Measurements from ENCODE around the gene FILIP1L.

The FILIP1L gene

GRCh38 chr3:99836681-99837080 is 277.6 kb downstream of the FILIP1L start:
- DNase-seq, result no peak

GRCh38 chr3:99834211-99834957 is 279.9 kb downstream of the FILIP1L start:
- DNase-seq, result no peak

DNA sequence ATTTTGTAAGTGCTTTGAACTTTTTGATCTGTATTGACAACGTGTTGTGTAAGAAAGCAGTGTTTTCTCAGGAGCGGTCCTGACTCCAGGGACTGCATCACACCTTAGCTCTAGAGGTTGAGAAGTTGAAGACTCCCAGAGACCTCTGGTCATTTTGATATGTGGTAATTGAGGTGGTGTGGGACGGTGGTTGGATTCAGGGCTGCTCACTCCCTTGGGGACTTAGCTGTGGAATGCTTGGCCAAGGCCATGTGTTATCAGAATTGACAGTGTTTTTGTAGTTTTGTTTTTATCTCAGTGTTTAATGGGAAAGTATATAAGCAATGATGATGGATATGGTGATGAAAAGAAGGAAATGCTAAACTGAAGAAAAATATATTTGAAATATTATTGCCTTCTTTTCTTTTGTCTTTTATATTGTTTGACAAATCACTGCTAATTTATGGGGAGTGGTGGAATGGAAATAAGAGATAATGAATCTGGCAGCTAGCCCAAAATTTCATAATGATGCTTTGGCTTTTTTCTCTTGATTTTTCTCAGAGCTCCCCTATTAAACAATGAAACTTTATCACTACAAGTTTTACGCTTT is 280.6 kb downstream of the FILIP1L start:
- DNase-seq, result no peak

DNA sequence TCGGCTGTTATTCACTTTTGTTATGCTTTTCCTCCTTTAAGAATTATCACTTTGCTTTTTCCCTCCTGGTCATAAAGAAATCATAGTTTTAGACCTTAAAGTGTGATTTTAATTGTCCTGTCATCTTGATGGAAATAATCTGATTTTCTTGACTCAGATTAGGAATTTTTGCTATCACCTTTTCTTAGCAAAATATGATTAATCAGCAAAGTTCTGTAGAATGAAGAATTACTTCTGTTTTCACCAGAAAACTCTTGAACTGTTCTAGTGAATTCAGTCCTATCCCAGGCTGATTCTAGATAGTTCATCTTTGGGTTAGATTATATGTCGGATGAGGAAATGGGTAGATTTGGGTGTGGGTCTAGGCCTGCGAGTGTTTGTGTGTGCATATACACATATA is 284.5 kb downstream of the FILIP1L start:
- DNase-seq, result no peak

GRCh38 chr3:99825004-99825640 is 289.2 kb downstream of the FILIP1L start:
- DNase-seq, result no peak

DNA sequence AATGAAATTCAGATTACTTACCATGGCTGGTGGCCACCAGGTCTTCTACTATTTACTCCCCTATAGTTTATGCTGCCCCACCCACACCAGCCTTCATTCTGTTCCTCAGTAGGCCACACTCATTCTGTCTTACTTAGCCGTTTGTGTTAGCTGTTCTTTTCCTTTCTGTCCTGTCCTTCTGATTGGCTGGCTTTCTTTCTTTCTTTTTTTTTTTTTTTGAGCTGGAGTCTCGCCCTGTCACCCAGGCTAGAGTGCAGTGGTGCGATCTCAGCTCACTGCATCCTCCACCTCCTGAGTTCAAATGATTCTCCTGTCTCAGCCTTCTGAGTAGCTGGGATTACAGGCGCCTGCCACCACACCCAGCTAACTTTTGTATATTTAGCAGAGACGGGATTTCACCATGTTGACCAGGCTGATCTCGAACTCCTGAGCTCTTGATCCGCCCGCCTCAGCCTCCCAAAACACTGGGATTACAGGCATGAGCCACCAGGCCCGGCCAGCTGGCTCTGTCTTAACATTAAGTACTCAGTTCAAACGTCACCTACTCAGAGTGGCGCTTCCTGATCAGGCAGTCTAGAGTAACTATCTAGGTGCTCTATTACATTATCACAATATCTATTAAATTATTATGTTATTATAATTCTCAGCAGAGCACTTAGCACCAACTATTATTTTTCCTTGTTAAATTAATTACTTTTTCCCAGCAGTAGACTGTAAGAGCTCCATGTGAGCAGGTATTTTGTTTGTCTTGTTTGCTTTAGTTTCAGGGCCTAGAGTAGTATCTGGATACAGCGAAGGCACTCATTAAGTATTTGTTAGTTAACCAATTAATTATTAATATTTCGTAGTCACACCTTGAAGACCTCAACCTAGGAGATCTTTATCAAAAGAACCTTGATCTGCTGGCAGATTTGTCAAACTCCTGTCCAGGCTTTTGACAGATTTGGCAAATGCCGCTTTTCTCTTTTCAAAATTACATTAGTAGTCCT is 290.3 kb downstream of the FILIP1L start:
- no peak for DNase-seq

- DNase-seq, result no peak
These were observed 295.5 kb downstream of the FILIP1L start for GRCh38 chr3:99818818-99819217.

GRCh38 chr3:99817437-99818240 is 296.7 kb downstream of the FILIP1L start, which contains the start of gene CMSS1:
CMSS1 (plus strand) TSS chr3:99817862.
- peak; percentile 59 to 92 (median 83) for DNase-seq

- DNase-seq, result peak in 2 of 14 donors; percentile 8 to 17
These were observed 297.3 kb downstream of the FILIP1L start for GRCh38 chr3:99817047-99817436.

DNA sequence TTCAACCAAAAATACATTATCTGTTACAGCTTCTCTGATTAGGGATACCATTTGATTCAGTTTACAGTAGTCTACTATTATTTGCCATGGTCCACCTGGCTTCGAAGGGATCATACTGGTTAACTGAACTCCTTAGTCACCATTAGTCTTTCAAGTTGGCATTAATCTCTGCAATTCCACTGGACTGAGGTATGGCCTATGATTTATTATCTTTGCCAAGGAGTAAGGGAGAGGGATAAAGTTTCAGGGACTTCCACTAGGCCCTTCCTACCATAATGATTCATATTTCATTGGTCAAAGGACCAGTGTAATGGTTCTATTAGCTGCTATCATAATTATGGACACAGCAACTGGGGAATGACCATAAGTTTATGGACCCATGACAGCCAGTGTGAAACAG is 303.9 kb downstream of the FILIP1L start:
- no peak for DNase-seq

DNA sequence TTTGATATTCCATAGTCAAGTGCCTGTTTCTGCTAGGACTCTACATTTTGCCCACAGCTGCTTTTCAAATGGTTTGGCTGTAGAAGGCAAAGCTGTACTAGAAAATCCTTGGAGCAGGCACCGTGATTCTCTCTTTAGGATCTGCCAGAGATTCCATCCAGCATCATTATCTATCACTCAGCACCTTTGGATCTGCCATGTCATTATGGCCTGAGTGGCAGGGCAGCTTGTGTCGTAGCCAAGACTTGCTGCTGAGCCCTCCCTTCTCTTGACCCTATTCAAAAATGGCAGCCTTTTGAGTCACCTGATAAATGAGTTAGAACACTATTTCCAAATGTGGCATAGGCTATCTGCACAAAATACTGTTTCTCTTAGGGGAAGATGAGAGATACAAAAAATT is 304.7 kb downstream of the FILIP1L start:
- DNase-seq, result no peak

DNA sequence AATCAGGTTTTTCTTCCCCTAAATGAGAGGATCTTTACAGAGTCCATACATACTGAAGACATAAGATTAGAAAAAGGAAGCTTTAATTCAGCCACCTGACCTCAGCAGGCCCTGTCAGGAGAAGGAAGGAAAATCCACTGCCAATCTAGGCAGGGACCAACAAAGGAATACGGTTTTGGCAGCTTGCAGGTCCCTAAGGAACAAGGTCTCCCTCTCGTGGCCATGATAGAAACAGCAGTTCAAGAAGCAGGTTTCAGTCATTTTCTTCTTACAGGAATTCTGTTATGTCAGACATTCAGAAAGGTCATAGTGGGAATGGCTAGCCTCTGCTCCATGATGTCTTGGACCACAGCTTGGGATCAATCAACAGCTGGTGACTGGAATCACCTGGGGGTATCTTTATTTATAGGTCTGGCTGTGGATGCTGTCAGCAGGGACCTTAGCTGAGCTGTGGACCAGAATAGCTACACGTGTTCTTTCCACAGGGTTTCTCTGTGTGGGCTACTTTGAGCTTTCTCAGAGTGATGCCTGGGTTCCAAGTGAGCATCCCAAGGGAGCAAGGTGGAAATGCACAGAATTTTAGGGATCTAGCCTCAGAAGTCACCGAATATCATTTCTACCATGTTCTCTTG is 306.0 kb downstream of the FILIP1L start:
- peak in 1 of 14 donors; percentile 3 for DNase-seq

GRCh38 chr3:99805160-99805559 is 309.1 kb downstream of the FILIP1L start:
- DNase-seq, result no peak

DNA sequence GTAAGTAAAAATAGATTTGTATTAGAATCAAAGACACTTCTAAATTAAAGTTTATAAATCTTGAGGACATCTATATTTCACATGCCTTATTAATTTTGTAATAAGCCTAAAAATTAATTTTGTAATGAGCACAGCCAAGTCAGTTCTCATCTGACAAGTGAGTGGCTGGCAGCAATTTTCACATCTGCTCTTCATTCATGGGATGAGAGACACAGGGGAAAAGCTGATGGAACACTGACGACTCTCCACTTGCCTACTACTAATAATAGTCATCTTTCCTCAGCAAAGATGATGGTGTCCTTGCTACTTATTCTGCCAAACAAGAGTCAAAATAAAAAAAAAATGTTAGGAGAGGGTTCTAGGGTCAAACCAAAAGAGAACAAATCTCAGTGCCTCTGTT is 311.0 kb downstream of the FILIP1L start:
- DNase-seq, result no peak

DNA sequence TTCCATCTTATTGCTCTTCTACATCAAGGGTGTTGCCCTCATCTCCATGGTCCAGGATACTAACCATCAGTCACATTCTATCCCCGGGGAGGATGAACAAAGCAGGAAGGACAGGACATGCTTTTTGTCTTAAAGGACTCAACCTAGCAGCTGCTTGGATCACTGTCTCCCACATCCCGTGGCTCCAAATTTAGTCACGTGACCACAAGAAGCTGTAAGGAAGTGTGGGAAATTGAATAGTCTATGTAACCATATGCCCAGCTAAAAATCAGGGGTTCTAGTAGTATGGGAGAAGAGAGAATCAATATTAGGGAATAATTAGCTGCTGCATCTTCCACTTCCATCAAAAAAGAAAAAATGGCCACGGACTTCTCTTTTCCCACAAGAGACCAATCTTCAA is 314.9 kb downstream of the FILIP1L start:
- DNase-seq, result no peak

- DNase-seq, result no peak
These were observed 318.7 kb downstream of the FILIP1L start for GRCh38 chr3:99795573-99795972.

- no peak for DNase-seq
These were observed 319.8 kb downstream of the FILIP1L start for GRCh38 chr3:99794485-99794884.

GRCh38 chr3:99789011-99789721 is 325.1 kb downstream of the FILIP1L start:
- DNase-seq, result no peak
